GM21576 (cell line): ENCODE results near the gene NAXD.
"Not testable (repeated sequence)": the region's sequence is repeated elsewhere in the genome, so short reads cannot be mapped to it uniquely, and the experiment has no call there.

ENCODE experiments used
- ATAC-seq: cut with Tn5 transposase; IDR thresholded peaks from one replicate; pipeline ENCODE4 v1.9.1; 2021; ENCODE audit warnings: mild to moderate bottlenecking, moderate library complexity; ENCODE audit not compliant: unreplicated experiment

Gene NAXD

GRCh38 chr13:110662777-110663443 is 47.6 kb downstream of the NAXD start:
- no peak for ATAC-seq

GRCh38 chr13:110663491-110663890 is 48.1 kb downstream of the NAXD start:
- ATAC-seq, result no peak

DNA sequence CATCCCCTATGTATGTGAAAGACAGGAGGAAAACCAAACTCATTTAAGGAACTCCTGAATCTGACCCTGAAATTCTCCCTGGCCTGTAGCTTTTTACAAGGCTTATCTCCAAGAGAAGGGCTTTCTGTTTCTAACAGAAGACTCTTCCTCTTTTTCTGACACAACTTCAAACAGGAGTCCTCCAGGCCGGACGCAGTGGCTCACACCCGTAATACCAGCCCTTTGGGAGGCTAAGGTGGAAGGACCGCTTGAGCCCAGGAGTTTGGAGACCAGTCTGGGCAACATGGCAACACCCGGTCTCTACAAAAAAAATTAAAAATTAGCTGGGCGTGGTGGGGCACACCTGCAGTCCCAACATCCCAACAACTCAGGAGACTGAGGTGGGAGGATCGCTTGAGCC is 48.7 kb downstream of the NAXD start:
- ATAC-seq, result no peak

DNA sequence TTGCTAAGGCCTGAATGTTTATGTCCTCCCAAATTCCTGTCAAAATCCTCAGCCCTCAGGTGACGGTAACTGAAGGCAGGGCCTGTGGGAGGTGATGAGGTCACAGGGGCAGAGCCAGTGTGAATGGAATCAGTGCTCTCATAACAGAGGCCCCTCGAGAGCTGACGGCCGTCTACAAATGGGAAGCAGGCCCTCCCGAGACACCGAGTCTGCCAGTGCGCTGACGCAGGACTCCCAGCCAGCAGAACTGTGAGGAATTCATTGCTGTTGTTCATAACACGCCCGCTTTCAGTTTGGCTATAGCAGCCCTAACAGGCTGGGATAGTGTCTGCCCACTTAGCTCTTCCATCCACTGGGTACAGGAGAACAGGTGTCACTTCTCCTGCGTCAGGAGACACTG is 49.3 kb downstream of the NAXD start:
- no peak for ATAC-seq

DNA sequence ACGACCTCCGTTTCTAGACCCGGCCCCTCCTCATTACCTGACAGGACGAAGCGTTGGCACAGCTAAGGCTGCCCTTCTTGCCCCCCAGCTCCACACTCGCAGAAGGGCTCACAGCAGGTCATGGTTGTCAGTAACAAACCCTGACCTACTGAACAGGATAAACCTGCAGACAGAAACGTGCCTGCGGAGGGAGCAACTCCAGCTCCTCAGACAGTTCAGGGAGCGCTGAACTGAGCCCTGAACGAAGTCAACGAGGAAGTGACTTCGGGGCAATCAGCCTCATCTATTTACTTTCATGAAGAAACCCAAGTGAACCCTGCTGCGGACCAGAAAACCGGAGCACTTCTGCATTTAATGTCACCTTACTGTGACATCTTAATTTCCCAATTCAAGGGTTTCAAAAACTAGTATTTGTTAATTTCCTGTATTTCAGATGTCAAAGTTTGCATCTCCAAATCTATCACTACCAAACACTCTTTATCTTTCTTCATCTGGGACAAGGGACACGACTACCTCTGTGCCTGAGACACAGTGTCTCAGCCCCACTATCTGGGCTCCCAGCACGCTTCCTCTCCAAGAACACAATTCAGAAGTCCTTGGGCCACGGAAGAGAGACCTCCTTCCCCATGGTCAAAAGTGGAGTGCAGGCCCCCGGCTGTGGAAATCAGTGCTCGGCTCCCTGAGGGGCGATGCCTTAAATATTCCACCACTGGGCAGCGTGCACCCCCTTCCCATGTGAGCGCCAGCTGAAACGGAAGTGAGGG is 50.3 kb downstream of the NAXD start:
- no peak for ATAC-seq

DNA sequence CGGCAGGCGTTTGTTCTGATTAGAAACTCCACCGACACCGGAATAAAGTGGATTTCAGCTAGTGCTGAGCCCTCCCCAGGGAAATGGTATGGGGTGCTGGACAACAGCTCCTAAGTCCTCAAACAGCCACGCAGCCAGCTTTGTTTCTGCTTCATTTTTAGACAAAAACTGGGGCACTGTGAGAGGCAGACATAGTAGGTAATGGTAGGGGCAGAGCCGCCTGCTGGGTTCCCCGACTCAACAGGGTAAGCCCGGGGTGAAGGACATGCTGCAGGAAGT is 50.8 kb downstream of the NAXD start:
- no peak for ATAC-seq

DNA sequence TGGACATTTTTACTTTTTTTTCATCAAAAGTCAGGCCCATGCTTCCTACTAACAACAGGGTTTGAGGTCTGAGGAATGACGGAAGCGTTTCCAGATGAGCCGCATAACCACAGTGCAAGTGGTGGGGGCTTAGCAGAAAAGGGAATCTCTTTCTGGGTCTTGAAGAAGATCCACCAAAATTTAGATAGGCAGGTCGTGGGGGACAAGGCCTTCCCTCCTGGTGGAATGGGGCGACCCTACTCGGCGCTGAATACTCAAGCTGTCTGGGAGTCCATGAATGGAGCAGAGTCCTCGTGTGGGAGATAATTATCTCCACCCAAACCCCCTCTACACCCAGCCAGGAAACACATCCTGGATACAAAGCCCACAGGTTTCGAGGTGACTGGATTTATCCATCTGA is 53.7 kb downstream of the NAXD start:
- ATAC-seq, result no peak

GRCh38 chr13:110669814-110670213 is 54.5 kb downstream of the NAXD start:
- ATAC-seq, result not testable (repeated sequence)

DNA sequence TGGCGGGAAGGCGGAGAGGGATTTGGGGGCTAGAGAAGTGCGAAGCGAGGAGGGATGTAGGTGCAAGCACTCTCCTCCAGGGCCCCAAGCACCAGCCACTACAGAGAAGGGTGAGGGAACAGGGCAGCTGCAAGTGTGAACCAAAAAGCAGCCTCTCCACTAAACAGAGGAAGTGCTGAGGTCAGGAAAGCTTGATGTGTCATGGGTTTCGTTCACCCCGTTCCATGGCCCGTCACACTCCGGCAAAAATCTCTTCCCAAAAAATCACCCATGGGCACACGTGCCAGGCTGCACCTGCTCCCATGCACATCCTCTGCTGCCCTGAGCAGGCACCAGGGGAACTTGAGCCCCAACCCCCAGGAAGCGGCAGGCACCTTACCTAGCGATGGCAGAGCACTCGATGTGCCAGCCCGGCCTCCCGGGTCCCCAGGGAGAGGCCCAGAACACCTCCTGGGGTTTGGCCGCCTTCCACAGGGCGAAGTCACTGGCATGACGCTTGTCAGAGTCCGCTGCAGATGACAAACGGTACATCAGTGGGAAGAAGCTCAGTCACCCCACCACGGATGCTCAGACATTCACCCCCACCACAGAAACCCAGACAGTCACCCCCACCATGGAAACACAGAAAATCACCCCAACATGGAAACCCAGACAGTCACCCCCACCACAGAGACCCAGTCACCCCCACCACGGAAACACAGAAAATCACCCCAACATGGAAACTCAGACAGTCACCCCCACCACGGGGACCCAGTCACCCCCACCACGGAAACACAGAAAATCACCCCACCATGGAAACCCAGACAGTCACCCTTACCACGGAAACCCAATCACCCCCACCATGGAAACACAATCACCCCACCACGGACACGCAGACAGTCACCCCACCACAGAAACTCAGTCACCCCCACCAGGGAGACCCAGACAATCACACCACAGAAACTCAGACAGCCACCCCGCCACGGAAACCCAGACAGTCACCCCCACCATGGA is 61.5 kb downstream of the NAXD start:
- ATAC-seq, result peak; percentile 75

- no peak for ATAC-seq
These were observed 62.6 kb downstream of the NAXD start for GRCh38 chr13:110677731-110678545.

GRCh38 chr13:110680852-110681251 is 65.5 kb downstream of the NAXD start:
- ATAC-seq, result no peak

DNA sequence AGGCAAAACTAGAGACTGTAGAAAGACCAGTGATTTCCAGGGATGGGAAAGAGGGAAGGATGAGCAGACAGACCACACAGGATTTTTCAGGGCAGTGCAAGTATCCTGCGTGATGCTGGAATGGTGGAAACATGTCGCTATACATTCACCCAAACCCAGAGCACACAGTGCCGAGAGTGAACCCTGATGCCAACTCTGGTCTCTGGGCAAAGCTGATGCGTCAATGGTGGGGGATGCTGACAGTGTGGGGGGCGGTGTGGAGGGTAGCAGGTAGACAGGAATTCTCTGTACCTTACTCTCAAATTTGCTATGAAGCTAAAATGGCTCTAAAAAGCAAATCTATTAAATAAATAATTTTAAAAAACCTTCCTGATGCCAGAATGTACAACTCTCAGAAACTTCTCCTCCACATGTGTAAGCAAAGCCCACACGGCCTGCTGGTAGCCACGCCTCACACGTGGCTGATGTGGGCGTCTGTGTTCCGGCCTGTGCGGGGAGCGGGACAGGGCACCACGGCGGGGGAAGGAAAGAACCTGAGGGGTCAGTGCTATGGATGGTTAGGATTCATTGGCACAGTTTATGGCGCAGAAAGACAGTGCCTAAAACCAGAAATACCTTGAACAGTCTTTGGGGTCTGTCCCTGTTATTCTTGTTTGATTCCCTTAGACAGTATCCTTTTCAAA is 66.7 kb downstream of the NAXD start:
- ATAC-seq, result no peak

- ATAC-seq, result no peak
These were observed 67.4 kb downstream of the NAXD start for GRCh38 chr13:110682746-110683145.

- ATAC-seq, result no peak
These were observed 68.0 kb downstream of the NAXD start for GRCh38 chr13:110683203-110683883.

DNA sequence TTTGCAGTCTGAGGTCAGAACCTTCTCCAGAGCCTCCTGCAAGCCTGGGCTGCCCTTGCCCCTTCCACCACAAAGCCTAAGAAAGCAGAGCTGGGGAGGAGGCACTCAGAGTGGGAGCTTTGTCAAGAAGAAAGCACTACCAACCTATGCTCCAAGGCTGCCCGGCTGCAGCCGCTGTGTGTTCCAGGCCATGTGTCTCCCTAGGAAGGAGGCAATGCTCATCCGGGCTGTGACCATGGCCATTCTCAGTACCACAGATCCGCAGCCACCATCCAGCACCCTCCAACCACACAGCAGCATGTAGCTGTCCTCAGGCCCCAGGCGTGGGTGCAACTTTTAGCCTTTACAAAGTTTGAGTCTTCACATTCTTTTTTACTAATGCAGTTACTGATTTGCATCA is 68.6 kb downstream of the NAXD start:
- no peak for ATAC-seq

DNA sequence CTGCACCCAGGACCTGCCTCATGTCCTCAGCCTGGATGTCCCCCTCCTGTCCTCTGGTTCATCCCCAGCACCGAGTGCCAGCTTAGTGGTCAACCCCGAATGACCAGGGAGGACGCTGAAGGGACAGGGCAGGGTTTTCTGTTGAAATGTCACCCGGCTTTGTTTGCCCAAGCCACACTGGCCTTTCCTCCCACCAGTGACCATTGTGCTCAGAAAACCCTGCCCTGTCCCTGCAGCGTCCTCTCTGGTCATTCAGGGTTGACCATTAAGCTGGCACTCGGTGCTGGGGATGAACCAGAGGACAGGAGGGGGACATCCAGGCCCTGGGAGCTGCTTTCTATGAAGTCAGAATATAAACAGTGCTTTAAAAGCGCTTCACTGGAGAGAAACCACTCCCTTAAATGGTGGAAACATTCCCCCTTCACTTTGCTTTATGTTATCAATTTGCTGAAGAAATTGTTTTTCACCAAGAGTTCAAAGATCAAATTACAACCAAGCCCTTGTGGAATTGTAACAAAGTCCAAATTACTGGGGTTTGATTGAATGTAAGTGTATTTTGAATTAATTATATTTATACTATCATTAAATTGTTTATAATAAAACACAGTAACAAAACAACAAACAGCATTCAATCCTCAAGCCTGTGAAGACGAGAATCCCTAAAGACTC is 69.2 kb downstream of the NAXD start:
- no peak for ATAC-seq

GRCh38 chr13:110685305-110686020 is 70.1 kb downstream of the NAXD start:
- ATAC-seq, result no peak

DNA sequence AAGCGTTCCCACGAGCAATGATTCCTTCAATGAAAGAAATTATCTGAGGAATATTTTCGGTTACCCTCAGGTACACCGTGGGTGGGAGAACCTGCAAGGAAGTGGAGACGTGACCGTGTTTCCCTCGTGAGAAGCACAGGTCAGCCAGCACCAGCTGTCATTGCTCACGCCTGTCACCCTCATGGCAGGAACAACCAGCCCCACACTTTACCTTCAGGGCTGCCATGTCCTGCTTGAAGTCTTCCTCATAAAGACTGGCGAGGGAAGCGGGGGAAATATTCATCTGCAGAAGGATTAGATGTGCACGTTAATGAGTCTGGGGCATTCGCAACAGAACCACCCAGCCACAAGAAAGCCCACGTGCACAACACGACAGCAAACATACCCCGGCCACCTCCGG is 72.4 kb downstream of the NAXD start:
- ATAC-seq, result no peak
